Measurements from ENCODE around the gene OBSCN. TPM values are rescaled to one million over a fixed set of nuclear protein-coding genes. Genes with fewer than 3 reads are reported as not detected.

The OBSCN gene
- polyA plus RNA-seq, 6 donors from 2014 or later = 0.78 to 2.5 (median 1.5) TPM

DNA sequence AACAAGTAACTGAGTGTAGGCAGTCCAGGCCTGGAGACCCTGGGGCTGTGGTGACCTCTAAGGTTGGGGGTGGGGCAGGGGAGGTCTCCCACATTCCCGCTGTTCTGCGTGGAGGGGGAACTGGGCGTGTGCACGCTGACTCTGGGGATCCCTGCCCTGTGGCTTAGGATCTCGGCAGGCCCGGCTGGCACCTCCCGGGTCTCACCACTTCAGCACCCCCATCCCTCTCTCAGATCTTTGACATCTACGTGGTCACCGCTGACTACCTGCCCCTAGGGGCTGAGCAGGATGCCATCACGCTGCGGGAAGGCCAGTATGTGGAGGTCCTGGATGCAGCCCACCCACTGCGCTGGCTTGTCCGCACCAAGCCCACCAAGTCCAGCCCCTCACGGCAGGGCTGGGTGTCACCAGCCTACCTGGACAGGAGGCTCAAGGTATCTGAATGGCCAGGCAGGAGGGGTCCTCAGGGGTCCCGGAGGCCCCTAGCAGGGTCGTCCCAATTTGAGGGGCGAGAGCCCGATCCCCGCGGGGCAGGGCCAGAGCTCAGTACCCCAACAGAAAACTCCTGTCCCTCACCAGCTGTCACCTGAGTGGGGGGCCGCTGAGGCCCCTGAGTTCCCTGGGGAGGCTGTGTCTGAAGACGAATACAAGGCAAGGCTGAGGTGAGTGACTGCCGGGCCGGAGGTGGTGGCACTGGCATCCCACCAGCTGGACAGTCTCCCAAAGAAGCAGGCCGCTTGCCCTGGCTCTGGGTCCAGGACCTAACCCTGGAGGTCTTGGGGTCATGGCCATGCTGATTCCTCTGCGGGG is 130.1 kb downstream of the OBSCN start:
- H3K9me3 Mint-ChIP-seq = no peaks in the 10 kb centered on the region
- no peaks in the 10 kb centered on the region for H3K36me3 Mint-ChIP-seq
- H3K27me3 Mint-ChIP-seq = no peaks in the 10 kb centered on the region
- ATAC-seq (ENCODE audit: low read depth in 2 of 2) (no peak), DNase-seq (no peak)
- H3K4me1 Mint-ChIP-seq = no peaks in the 10 kb centered on the region
- no peak overlapping the region for H3K27ac Mint-ChIP-seq
- no peak overlapping the region for H3K4me3 Mint-ChIP-seq

DNA sequence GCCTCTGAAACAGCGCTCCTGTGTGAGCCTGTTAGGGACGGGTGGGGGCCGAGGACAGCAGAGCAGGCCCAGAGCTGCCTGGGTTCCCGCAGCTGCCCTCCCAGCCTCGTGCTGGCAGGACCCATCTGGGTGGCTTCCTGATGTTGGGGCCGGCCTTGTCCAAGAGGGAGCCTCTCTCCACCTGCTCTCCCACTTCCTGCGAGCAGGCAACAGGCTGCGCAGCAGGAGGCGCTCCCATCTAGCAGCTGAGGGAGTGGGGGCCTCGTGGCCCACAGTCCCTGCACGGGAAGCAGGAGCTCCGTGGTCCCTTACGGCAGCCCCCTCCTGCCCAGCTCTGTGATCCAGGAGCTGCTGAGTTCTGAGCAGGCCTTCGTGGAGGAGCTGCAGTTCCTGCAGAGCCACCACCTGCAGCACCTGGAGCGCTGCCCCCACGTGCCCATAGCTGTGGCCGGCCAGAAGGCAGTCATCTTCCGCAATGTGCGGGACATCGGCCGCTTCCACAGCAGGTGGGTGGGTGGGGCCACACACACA is 130.7 kb downstream of the OBSCN start:
- no peak overlapping the region for H3K4me3 Mint-ChIP-seq
- DNase-seq = no peak
- H3K36me3 Mint-ChIP-seq = no peaks in the 10 kb centered on the region
- ATAC-seq (ENCODE audit: low read depth in 2 of 2) = no peak
- H3K27ac Mint-ChIP-seq = peak overlapping the region in 1 of 6 donors; percentile 37
- no peaks in the 10 kb centered on the region for H3K4me1 Mint-ChIP-seq
- no peaks in the 10 kb centered on the region for H3K27me3 Mint-ChIP-seq
- peaks cover 0 to 5% (median 1%) of the 10 kb centered on the region in 7 donors for H3K9me3 Mint-ChIP-seq

DNA sequence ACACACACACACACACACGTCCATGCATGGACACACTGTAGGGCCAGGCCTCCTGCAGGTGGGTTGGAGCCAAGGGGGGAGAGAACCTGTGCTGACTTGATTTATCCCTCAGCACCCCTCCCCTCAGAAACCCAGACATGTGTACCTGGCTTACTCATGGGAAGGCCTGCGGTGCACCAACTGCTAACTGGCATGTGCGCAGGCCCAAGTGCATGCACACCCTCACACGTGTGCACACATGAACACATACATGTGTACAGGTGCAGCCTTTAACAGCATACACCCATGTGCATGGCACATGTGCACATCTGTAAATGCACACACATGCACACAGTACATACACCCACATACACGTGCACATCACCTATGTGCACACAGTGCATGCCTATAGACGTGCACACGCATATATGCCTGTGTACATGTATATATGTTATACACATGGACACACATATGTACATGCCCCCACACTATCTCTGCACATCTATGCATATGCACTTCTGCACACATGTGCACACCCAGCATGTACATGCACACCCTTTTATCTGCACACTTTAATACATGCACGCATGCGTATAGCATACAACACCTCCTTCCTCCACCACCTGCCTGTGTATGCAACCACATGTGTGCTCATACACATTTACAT is 131.3 kb downstream of the OBSCN start:
- no peaks in the 10 kb centered on the region for H3K4me1 Mint-ChIP-seq
- no peak overlapping the region for H3K4me3 Mint-ChIP-seq
- no peaks in the 10 kb centered on the region for H3K36me3 Mint-ChIP-seq
- ATAC-seq (ENCODE audit: low read depth in 2 of 2) (no peak), DNase-seq (no peak)
- no peaks in the 10 kb centered on the region for H3K27me3 Mint-ChIP-seq
- peaks cover 0 to 10% (median 2%) of the 10 kb centered on the region in 7 donors for H3K9me3 Mint-ChIP-seq
- no peak overlapping the region for H3K27ac Mint-ChIP-seq

DNA sequence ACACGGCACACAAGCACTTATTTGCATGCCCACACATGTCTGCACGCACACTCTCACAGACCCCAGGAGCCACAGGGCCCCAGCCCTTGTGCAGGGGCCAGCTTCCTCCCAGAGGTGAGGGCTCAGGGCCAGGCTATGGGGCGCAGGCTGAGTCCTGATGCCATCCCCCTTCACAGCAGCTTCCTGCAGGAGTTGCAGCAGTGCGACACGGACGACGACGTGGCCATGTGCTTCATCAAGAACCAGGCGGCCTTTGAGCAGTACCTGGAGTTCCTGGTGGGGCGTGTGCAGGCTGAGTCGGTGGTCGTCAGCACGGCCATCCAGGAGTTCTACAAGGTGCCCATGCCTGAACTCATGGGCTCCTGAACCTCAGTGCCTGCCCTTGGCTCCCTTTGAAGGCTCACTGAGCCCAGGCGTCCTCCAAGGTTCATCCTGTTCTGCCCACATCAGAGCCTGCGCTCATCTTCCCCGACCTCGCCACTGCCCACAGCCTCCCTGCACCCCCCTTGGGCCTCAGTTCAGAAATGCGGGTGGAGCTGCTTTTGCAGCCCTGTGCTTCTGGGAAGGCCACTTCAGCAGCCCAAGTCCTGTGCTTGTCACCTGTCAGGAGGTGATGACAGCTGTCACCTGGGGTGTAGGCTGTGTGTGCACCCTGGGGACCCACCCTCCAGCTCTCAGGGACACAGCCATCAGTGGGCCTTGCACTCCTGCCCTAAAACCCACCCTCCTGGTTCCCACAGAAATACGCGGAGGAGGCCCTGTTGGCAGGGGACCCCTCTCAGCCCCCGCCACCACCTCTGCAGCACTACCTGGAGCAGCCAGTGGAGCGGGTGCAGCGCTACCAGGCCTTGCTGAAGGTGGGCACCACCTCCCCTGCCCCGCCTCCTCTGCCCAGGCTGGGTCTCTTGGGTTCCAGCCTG is 132.2 kb downstream of the OBSCN start:
- Mint-ChIP-seq H3K27ac (no peak overlapping the region), H3K9me3 (peaks cover 0 to 14% (median 3%) of the 10 kb centered on the region in 7 donors), H3K27me3 (no peaks in the 10 kb centered on the region), H3K4me1 (no peaks in the 10 kb centered on the region), H3K36me3 (no peaks in the 10 kb centered on the region), H3K4me3 (no peak overlapping the region)
- DNase-seq (no peak), ATAC-seq (ENCODE audit: low read depth in 2 of 2) (no peak)

DNA sequence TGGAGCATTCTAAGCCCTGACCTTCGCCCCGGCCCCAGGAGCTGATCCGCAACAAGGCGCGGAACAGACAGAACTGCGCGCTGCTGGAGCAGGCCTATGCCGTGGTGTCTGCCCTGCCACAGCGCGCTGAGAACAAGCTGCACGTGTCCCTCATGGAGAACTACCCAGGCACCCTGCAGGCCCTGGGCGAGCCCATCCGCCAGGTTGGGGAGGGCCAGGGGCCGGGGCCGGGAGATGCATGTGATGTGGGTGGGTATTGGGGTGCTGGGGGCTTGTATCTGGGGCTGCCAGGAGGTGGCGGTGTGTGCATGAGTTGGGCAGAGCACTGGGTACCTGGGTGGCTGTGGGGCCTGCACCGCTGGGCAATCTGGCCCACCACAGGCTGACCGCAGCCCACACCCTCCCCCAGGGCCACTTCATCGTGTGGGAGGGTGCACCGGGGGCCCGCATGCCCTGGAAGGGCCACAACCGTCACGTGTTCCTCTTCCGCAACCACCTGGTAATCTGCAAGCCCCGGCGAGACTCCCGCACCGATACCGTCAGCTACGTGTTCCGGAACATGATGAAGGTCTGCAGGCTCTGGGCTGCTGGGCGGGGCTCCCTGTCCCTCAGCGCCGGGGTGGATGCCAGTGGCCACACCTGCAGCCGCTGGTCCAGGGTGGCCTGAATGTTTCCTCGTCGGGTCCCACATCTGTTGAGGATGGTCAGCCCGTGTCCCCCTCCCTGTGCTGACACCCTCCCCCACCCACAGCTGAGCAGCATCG is 133.0 kb downstream of the OBSCN start:
- no peaks in the 10 kb centered on the region for H3K36me3 Mint-ChIP-seq
- H3K9me3 Mint-ChIP-seq = peaks cover 0 to 14% (median 3%) of the 10 kb centered on the region in 7 donors
- no peak overlapping the region for H3K27ac Mint-ChIP-seq
- no peak overlapping the region for H3K4me3 Mint-ChIP-seq
- DNase-seq (no peak), ATAC-seq (ENCODE audit: low read depth in 2 of 2) (no peak)
- no peaks in the 10 kb centered on the region for H3K27me3 Mint-ChIP-seq
- no peaks in the 10 kb centered on the region for H3K4me1 Mint-ChIP-seq

GRCh38 chr1:228341450-228341813 is 133.6 kb downstream of the OBSCN start:
- ATAC-seq (ENCODE audit: low read depth in 2 of 2) (no peak), DNase-seq (no peak)
- Mint-ChIP-seq H3K27me3 (no peaks in the 10 kb centered on the region), H3K4me1 (no peaks in the 10 kb centered on the region), H3K4me3 (no peak overlapping the region), H3K36me3 (no peaks in the 10 kb centered on the region), H3K9me3 (peaks cover 0 to 14% (median 3%) of the 10 kb centered on the region in 7 donors), H3K27ac (no peak overlapping the region)

- no peaks in the 10 kb centered on the region for H3K4me1 Mint-ChIP-seq
- no peak overlapping the region for H3K4me3 Mint-ChIP-seq
These were observed 134.2 kb downstream of the OBSCN start for GRCh38 chr1:228341814-228342626.

DNA sequence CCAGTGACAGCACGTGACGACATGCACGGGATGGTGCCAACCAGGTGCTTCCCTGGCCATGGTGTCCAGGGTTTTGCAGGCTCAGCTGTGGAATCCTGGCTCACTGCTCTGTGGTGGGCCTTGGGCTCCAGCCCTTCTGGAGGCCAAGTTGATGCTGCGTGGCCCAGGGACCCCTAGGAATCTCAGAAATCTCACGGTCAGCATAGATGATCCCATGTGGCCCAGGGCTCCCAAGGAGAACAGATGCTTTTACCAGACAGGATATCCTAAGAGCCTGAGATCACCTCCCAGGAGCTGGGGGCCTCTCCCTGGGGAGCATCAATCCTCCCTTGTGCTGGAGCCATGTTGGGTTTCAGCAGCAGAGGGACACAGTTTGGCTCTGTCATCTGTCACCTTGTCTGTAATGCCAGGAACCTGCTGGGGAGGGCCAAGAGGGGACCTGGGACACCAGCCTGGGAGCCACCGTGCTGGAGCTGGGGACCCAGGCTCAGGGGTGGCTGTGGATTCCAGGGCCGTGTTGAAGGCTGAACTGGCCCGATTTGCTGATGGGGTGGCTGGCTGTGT is 134.9 kb downstream of the OBSCN start:
- Mint-ChIP-seq H3K4me1 (no peaks in the 10 kb centered on the region), H3K27me3 (no peaks in the 10 kb centered on the region), H3K4me3 (no peak overlapping the region), H3K9me3 (peaks cover 0 to 14% (median 3%) of the 10 kb centered on the region in 7 donors), H3K36me3 (no peaks in the 10 kb centered on the region), H3K27ac (no peak overlapping the region)
- DNase-seq (no peak), ATAC-seq (ENCODE audit: low read depth in 2 of 2) (no peak)

More at GRCh38 chr1:228341814-228342626, 134.2 kb downstream of the OBSCN start:
- Mint-ChIP-seq H3K27ac (peak overlapping the region in 1 of 6 donors; percentile 84), H3K27me3 (no peaks in the 10 kb centered on the region), H3K9me3 (peaks cover 0 to 14% (median 3%) of the 10 kb centered on the region in 7 donors), H3K36me3 (no peaks in the 10 kb centered on the region)
- ATAC-seq (ENCODE audit: low read depth in 2 of 2) (no peak), DNase-seq (no peak)

DNA sequence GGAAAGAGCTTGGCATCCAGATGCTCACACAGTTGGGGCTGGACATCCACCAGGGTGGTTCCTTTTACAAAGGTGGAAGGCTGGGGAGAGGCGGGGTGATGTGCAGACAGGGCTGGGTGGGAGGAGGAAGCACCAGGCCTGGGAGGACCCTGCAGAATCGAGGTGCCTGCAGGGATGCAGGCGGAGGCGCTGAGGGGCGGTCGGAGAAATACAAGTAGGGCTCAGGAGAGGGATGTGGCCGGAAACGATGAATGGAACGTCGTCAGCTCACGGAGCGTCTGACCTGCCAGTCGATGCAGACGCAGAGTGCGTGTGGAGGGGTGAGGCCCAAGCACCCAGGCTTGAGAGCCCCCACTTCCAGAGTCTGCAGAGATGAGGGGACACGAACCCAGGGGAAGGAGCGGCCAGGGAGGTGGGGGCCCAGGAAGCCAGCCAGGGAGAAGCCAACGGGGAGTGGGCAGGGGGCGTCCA is 135.4 kb downstream of the OBSCN start:
- no peaks in the 10 kb centered on the region for H3K27me3 Mint-ChIP-seq
- H3K4me3 Mint-ChIP-seq = peak overlapping the region in 1 of 8 donors; percentile 29
- H3K36me3 Mint-ChIP-seq = no peaks in the 10 kb centered on the region
- H3K4me1 Mint-ChIP-seq = no peaks in the 10 kb centered on the region
- peak overlapping the region in 1 of 6 donors; percentile 76 for H3K27ac Mint-ChIP-seq
- ATAC-seq (ENCODE audit: low read depth in 2 of 2) (no peak), DNase-seq (no peak)
- peaks cover 0 to 14% (median 3%) of the 10 kb centered on the region in 7 donors for H3K9me3 Mint-ChIP-seq

DNA sequence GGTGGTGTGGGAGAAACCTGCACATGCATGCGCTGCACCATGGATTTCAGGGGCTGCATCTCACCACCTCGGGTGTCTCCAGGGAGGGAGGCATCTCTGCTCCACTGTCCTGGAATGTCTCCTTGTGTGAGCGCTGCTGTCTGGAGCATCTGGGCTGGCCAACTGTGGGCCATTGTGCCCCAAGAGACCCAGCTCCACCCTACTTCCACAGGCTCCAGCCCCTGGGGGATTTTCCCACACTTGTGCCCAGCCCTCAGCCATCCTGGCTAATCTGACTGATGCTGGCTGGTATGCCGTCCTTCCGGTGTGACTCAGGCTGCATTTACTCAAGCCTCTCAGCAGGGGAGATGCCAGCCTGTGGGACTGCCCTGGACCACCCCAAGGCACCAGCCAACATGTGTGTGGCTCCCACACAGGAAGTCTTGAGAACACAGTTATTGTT is 136.8 kb downstream of the OBSCN start:
- DNase-seq (no peak), ATAC-seq (ENCODE audit: low read depth in 2 of 2) (no peak)
- Mint-ChIP-seq H3K36me3 (no peaks in the 10 kb centered on the region), H3K27me3 (no peaks in the 10 kb centered on the region), H3K27ac (no peak overlapping the region), H3K4me1 (no peaks in the 10 kb centered on the region), H3K9me3 (peaks cover 0 to 14% (median 3%) of the 10 kb centered on the region in 7 donors), H3K4me3 (no peak overlapping the region)

GRCh38 chr1:228345201-228345930 is 137.5 kb downstream of the OBSCN start:
- Mint-ChIP-seq H3K27me3 (no peaks in the 10 kb centered on the region), H3K9me3 (peaks cover 0 to 14% (median 3%) of the 10 kb centered on the region in 7 donors), H3K27ac (no peak overlapping the region), H3K36me3 (no peaks in the 10 kb centered on the region), H3K4me3 (no peak overlapping the region), H3K4me1 (no peaks in the 10 kb centered on the region)
- DNase-seq (no peak), ATAC-seq (ENCODE audit: low read depth in 2 of 2) (no peak)
